ENCODE measurements around the gene RPGRIP1.

DNA sequence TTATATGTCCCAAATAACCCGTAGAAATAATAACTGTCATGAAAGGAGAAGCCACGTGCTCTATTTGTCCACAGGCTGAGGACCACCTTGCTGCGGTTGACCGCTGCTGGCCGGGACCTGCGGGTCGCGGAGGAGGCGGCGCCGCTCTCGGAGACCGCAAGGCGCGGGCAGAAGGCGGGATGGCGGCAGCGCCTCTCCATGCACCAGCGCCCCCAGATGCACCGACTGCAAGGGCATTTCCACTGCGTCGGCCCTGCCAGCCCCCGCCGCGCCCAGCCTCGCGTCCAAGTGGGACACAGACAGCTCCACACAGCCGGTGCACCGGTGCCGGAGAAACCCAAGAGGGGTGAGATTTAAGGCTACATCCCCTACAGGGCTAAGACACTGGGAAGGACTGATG is 21.0 kb downstream of the RPGRIP1 start:
- TF ChIP-seq CTCF (IDR thresholded peaks at IDR 0.05; ENCODE audit: borderline replicate concordance, extremely low read depth, low read length, poor library complexity, severe bottlenecking): no peak
- no peak for TF ChIP-seq EZH2 (IDR thresholded peaks at IDR 0.05; ENCODE audit: borderline replicate concordance, low read depth, low read length, severe bottlenecking)

All from DND-41 (cell line).